ENCODE measurements around the gene AIFM1. TPM values are rescaled to one million over a fixed set of nuclear protein-coding genes. Genes with fewer than 3 reads are reported as not detected.

Gene AIFM1
- total RNA-seq, 1 donor from 2014 or later: 50.2 TPM

DNA sequence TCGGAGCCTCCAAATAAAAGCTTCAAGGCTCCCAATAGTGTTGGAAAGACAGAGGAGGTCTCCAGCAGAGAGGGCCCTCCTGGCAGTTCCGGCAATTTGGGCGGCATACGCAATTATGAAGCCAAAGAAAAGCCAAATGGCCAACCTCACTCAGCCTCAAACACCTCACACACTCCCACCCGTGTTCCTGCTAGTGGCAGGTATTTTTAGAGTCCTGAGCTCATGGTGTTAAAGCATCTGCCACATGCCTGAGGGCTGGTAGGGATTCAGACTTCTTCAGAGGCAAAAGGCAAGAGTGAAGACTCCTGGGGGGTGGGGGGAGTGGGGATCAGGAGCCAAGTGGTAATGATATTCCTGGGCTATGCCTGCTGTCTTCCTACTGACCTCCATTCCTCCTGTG is 13.5 kb upstream of the AIFM1 start:
- H3K36me3 Mint-ChIP-seq (ENCODE audit: low read depth): peaks cover 24% of the 10 kb centered on the region
- H3K9me3 Mint-ChIP-seq: no peaks in the 10 kb centered on the region
- intact Hi-C loops (cut with micrococcal nuclease): loop anchor here (10.0 kb wide), 1 partner anchor 394 kb away; no protein-coding TSS in a partner anchor
- no peak overlapping the region for H3K27ac Mint-ChIP-seq
- no peak for DNase-seq (ENCODE audit: low spot score)
- no peak overlapping the region for H3K4me3 Mint-ChIP-seq
- H3K4me1 Mint-ChIP-seq (ENCODE audit: low read depth): peaks cover 39% of the 10 kb centered on the region
- no peaks in the 10 kb centered on the region for H3K27me3 Mint-ChIP-seq (ENCODE audit: insufficient read depth)

DNA sequence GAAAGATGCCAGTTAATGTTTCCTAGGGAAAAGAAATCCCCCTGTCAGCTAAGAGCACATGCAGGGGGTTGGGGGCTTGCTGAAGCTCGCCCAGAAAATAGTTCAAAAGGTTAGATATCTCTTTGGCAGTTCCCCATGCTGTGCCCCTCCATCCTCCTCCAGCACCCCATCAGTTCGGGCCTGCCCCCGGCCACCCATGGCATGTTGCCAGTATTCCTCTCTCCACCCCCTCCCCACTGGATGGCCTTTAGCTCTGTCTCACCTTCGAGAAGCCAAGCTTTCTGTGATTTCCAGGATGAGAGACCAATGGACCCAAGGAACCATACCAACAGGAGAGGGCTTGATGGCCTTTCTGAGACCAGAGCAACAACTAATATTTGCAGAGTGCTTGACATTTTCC is 11.3 kb upstream of the AIFM1 start:
- intact Hi-C loops (cut with micrococcal nuclease): loop anchor here (10.0 kb wide), 1 partner anchor 392 kb away; no protein-coding TSS in a partner anchor
- Mint-ChIP-seq H3K36me3 (ENCODE audit: low read depth) (peaks cover 22% of the 10 kb centered on the region), H3K27ac (peak overlapping the region; percentile 76), H3K4me1 (ENCODE audit: low read depth) (peaks cover 50% of the 10 kb centered on the region), H3K9me3 (no peaks in the 10 kb centered on the region), H3K27me3 (ENCODE audit: insufficient read depth) (no peaks in the 10 kb centered on the region), H3K4me3 (no peak overlapping the region)
- no peak for DNase-seq (ENCODE audit: low spot score)

DNA sequence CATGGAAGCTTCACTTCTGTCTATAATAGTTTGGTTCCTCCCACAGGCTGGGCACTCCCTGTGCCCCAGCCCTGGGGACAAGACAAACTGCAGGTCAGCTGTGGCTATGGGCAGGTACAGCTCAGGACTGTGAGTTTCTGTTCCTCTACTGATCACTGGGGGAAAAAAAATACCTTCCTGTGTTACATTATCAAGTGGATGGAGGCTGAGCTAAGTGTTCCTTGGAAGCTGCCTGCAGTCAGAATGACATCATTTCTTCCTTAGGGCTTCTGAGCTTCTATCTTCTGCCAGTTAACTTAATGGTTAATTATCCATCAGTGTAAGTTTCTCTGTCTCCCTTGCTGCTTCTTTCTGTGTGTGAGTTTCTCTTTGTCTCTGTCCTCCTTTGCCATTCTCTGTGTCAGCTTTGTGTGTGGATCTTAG is 10.7 kb upstream of the AIFM1 start:
- intact Hi-C loops (cut with micrococcal nuclease): loop anchor here (10.0 kb wide), 1 partner anchor 392 kb away; no protein-coding TSS in a partner anchor
- H3K4me1 Mint-ChIP-seq (ENCODE audit: low read depth): peaks cover 50% of the 10 kb centered on the region
- no peak for DNase-seq (ENCODE audit: low spot score)
- H3K9me3 Mint-ChIP-seq: no peaks in the 10 kb centered on the region
- H3K36me3 Mint-ChIP-seq (ENCODE audit: low read depth): peaks cover 22% of the 10 kb centered on the region
- H3K4me3 Mint-ChIP-seq: peak overlapping the region; percentile 73
- peak overlapping the region; percentile 76 for H3K27ac Mint-ChIP-seq
- no peaks in the 10 kb centered on the region for H3K27me3 Mint-ChIP-seq (ENCODE audit: insufficient read depth)

DNA sequence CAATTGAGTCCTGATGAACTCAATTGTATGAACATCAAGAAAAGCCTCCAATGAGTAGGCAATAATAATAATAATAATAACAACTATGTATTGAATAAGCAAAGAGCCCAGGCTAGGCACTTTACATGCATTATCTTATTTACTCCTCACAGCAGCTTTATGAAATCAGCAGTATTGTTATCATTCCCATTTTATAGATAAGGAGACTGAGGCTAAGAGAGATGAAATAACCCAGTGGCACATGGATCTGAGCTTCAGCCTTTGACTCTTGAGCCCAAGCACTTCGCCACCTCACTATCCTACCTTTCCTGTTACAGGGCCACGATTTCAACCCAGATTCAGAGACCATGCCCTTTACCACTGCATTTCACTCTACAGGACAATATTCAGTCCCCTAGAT is 9.3 kb upstream of the AIFM1 start:
- Mint-ChIP-seq H3K4me3 (peak overlapping the region; percentile 45), H3K4me1 (ENCODE audit: low read depth) (peaks cover 50% of the 10 kb centered on the region), H3K36me3 (ENCODE audit: low read depth) (peaks cover 21% of the 10 kb centered on the region), H3K9me3 (no peaks in the 10 kb centered on the region), H3K27ac (no peak overlapping the region), H3K27me3 (ENCODE audit: insufficient read depth) (no peaks in the 10 kb centered on the region)
- no peak for DNase-seq (ENCODE audit: low spot score)
- intact Hi-C loops (cut with micrococcal nuclease): loop anchor here (5.0 to 10.0 kb wide), 2 partner anchors 268 to 390 kb away; partner anchors contain the start of gene UTP14A

DNA sequence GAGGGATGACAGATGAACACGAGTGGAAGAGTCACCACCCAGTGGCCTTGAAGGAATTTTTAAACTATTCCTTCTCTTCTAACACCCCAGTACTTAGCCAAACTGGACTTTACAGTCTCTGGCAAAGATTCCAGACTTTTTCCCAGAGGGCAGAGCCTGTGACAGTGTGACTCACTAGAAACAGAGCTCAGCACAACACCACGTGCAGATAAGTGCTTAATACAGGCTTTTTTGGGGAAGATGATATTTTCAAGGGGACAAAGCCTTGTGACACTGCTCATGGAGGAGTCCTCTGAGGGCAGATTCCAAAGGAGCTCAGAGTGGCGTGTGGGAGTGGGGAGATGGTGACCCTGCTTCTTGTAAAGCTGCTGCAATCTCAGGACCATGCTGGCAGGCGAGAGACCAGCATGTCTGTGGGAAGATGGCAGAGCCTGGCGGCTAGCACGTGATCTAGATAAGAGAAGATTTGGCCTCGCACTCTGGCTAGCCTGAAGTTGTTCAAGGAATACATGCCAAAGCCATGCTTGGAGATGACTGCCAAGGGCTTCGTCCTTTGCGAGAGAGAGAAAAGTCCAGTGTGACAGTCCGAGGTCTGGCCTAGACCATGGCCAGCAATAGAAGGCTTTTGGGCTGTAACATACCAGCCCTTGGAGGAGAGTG is 8.5 kb upstream of the AIFM1 start:
- DNase-seq (ENCODE audit: low spot score): no peak
- H3K4me1 Mint-ChIP-seq (ENCODE audit: low read depth): peaks cover 50% of the 10 kb centered on the region
- H3K27me3 Mint-ChIP-seq (ENCODE audit: insufficient read depth): no peaks in the 10 kb centered on the region
- no peaks in the 10 kb centered on the region for H3K9me3 Mint-ChIP-seq
- peaks cover 15% of the 10 kb centered on the region for H3K36me3 Mint-ChIP-seq (ENCODE audit: low read depth)
- peak overlapping the region; percentile 91 for H3K27ac Mint-ChIP-seq
- intact Hi-C loops (cut with micrococcal nuclease): loop anchor here (5.0 to 10.0 kb wide), 2 partner anchors 267 to 389 kb away; partner anchors contain the start of gene UTP14A
- peak overlapping the region; percentile 94 for H3K4me3 Mint-ChIP-seq

DNA sequence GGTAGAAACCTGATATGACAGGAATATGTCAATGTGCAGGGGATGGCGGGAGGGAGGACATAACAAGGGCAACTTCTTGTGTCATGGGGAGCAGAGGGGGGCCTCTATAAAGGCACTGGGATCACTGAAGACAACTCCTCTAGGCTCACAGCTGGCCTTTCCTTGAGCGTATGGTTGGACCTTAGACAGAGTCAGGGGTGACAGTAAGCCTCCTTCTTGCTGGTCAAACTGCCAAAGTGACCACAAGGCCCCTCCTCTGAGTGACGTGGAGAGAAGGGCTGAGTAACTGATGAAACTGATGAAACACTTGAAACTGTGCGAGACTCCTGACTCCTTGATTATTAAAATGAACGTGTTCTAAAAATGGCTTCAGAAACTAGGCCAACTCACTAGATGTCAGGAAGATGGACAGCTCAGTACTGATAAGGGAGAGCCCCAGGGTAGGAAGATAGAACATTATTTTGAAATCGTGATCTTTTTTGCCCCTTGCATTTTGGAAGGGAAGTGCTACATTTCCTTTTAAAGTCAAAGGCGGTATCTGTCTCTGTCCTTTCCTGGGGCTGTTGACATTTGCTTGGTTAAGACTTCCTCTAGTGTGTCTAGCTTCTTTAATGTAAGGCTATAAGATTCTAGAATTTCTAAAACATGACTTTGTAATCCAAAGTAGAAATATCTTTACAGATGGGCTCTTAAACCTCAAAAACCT is 7.7 kb upstream of the AIFM1 start:
- H3K36me3 Mint-ChIP-seq (ENCODE audit: low read depth): peaks cover 15% of the 10 kb centered on the region
- no peaks in the 10 kb centered on the region for H3K9me3 Mint-ChIP-seq
- DNase-seq (ENCODE audit: low spot score): peak; percentile 17
- peaks cover 50% of the 10 kb centered on the region for H3K4me1 Mint-ChIP-seq (ENCODE audit: low read depth)
- peak overlapping the region; percentile 91 for H3K27ac Mint-ChIP-seq
- intact Hi-C loops (cut with micrococcal nuclease): loop anchor here (1.0 to 10.0 kb wide), 4 partner anchors 8 to 389 kb away; partner anchors contain the start of genes AIFM1 and UTP14A
- H3K4me3 Mint-ChIP-seq: peak overlapping the region; percentile 94
- H3K27me3 Mint-ChIP-seq (ENCODE audit: insufficient read depth): no peaks in the 10 kb centered on the region

DNA sequence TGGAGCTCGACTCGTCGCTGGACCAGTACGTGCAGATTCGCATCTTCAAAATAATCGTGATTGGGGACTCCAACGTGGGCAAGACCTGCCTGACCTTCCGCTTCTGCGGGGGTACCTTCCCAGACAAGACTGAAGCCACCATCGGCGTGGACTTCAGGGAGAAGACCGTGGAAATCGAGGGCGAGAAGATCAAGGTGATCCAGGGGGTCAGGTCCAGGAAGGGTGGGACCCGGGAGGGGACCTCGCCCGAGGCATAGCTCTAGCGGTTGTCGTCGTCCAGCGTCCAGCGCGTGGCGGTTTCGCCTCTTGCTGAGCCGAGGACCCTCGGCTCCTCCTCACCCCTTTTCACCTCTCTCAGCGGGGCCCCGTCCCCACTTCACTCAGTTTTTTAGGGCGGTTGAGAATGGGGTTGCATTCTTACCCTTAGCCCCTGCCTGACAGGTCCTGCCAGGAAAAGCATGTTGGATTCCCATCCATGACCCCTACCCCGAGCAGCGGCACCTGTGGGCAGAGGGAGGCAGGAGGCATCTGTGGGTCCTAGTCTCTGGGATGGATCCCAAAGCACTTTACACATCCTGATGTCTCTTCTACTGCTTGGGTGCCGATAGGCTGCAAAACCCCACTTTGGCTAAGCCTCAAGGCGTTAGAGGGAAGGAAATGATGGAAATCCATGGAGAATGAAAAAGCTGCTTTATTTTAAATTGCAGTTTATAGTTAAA is 6.6 kb upstream of the AIFM1 start:
- Mint-ChIP-seq H3K4me1 (ENCODE audit: low read depth) (peaks cover 42% of the 10 kb centered on the region), H3K27ac (peak overlapping the region; percentile 91), H3K36me3 (ENCODE audit: low read depth) (peaks cover 6% of the 10 kb centered on the region), H3K9me3 (no peaks in the 10 kb centered on the region), H3K4me3 (peak overlapping the region; percentile 94), H3K27me3 (ENCODE audit: insufficient read depth) (no peaks in the 10 kb centered on the region)
- no peak for DNase-seq (ENCODE audit: low spot score)
- intact Hi-C loops (cut with micrococcal nuclease): loop anchor here (5.0 to 10.0 kb wide), 2 partner anchors 265 to 387 kb away; partner anchors contain the start of gene UTP14A

DNA sequence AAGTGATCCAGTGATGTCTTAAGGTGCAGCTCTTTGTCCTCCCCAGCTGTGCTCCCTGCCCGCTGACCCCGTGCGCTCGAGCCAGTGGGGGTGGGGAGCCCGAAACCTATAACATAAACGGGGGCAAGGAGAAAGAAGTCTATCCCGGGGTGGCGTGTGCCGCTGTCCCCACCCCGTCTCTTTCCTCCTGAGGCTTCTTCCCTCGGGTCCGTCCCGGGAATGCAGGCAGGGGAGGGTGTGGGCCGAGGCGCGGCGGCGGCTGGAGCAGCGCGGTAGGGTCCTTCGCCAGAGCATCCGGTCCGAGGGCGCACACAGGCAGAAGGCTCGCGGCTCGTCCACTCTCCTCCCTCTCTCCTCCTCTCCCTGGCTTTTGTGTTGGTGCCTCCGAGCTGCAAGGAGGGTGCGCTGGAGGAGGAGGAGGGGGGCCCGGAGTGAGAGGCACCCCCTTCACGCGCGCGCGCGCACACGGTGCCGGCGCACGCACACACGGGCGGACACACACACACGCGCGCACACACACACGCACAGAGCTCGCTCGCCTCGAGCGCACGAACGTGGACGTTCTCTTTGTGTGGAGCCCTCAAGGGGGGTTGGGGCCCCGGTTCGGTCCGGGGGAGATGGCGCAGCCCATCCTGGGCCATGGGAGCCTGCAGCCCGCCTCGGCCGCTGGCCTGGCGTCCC is 5.9 kb upstream of the AIFM1 start, which contains the start of gene RAB33A:
Gene RAB33A, plus strand, starts transcription at position 517 of the 681 bp plus-strand sequence. Its CDS starts 101 bp downstream, at position 618.
- peaks cover 5% of the 10 kb centered on the region for H3K36me3 Mint-ChIP-seq (ENCODE audit: low read depth)
- intact Hi-C loops (cut with micrococcal nuclease): loop anchor here (5.0 to 10.0 kb wide), 2 partner anchors 264 to 387 kb away; partner anchors contain the start of gene UTP14A
- H3K27me3 Mint-ChIP-seq (ENCODE audit: insufficient read depth): no peaks in the 10 kb centered on the region
- H3K4me3 Mint-ChIP-seq: peak within 1 kb of the TSS; percentile 94
- peak within 1 kb of the TSS; percentile 91 for H3K27ac Mint-ChIP-seq
- H3K4me1 Mint-ChIP-seq (ENCODE audit: low read depth): peaks cover 43% of the 10 kb centered on the region
- DNase-seq (ENCODE audit: low spot score): peak; percentile 22
- H3K9me3 Mint-ChIP-seq: no peaks in the 10 kb centered on the region

DNA sequence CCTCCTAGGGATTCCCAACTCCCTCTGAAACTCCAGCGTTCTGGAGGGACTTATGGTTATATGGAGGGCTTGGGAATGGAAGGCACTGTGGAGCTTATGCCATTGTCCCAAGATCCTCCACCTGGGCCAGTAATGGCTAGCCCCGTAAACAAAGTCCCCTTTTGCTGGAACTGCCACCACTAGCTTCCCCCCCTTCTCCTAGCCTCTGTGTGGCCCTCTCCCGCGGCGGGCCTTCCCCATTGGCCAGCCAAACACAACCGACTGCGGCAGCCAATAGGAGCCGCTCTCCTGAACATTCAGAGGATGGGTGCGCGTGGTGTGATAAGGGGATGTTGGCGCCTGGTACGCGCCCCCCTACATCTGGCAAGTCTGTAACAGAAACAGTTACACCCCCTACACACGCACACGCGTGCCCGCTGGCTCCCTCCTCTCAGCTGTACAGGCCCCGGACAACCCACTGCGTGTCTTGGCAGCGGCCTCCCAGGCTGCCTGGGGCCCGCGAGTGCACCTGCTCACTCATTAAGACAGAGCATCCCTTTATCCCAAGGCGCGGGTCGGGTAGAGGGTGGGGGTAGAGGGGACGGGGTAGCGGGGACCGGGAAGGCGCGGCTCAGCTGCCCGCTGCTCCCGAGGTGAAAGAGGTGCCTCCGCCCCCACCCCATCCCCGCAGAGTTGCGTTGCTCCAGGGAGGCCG is 5.3 kb upstream of the AIFM1 start:
- peak overlapping the region; percentile 86 for H3K27ac Mint-ChIP-seq
- intact Hi-C loops (cut with micrococcal nuclease): loop anchor here (5.0 to 10.0 kb wide), 2 partner anchors 264 to 386 kb away; partner anchors contain the start of gene UTP14A
- no peaks in the 10 kb centered on the region for H3K9me3 Mint-ChIP-seq
- H3K36me3 Mint-ChIP-seq (ENCODE audit: low read depth): peaks cover 1% of the 10 kb centered on the region
- H3K27me3 Mint-ChIP-seq (ENCODE audit: insufficient read depth): no peaks in the 10 kb centered on the region
- DNase-seq (ENCODE audit: low spot score): peak; percentile 51
- H3K4me1 Mint-ChIP-seq (ENCODE audit: low read depth): peaks cover 37% of the 10 kb centered on the region
- H3K4me3 Mint-ChIP-seq: peak overlapping the region; percentile 94

DNA sequence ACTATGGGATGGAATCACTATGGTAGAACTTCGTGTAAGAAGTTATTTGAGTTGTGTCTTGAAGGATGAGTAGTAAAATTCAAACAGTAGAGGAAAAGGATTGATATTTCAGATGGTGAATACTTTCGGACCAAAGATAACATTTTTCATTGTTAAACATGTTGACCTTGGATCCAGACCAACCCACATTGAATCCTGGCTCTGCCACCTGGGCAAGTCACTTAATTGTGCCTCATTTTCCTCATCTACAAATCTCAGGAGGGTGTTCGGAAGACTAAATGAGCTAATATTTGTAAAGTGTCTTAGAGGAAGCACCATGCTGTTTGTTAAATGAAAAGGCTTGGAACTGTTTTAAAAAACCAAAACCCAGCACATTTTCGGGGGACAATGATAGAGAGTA is 1.4 kb upstream of the AIFM1 start:
- DNase-seq (ENCODE audit: low spot score): no peak
- Mint-ChIP-seq H3K36me3 (ENCODE audit: low read depth) (no peaks in the 10 kb centered on the region), H3K4me1 (ENCODE audit: low read depth) (peaks cover 17% of the 10 kb centered on the region), H3K27me3 (ENCODE audit: insufficient read depth) (no peaks in the 10 kb centered on the region), H3K27ac (peak overlapping the region; percentile 98), H3K4me3 (peak overlapping the region; percentile 95), H3K9me3 (no peaks in the 10 kb centered on the region)
- intact Hi-C loops (cut with micrococcal nuclease): loop anchor here (2.0 to 5.0 kb wide), 2 partner anchors 102 to 735 kb away; partner anchors contain the start of genes ENOX2 and ZNF280C

DNA sequence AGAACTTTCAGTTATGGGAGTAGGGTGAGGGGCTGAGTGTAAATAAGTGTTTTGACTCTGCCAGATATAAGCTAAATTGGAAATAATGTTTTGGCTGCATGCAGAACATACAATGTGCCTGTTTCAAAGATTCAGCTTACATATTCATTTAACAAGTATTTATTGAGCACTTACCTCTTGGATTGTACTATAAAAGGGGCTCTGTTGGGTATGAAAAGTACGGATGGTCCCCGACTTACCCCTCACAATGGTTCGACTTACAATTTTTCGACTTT is 799 bp upstream of the AIFM1 start:
- peaks cover 20% of the 10 kb centered on the region for H3K4me1 Mint-ChIP-seq (ENCODE audit: low read depth)
- H3K9me3 Mint-ChIP-seq: no peaks in the 10 kb centered on the region
- no peak for DNase-seq (ENCODE audit: low spot score)
- no peaks in the 10 kb centered on the region for H3K27me3 Mint-ChIP-seq (ENCODE audit: insufficient read depth)
- H3K27ac Mint-ChIP-seq: peak overlapping the region; percentile 98
- intact Hi-C loops (cut with micrococcal nuclease): loop anchor here (2.0 to 5.0 kb wide), 2 partner anchors 102 to 736 kb away; partner anchors contain the start of genes ENOX2 and ZNF280C
- H3K4me3 Mint-ChIP-seq: peak overlapping the region; percentile 95
- H3K36me3 Mint-ChIP-seq (ENCODE audit: low read depth): no peaks in the 10 kb centered on the region
